Measurements from ENCODE around the gene CCR8. TPM values are rescaled to one million over a fixed set of nuclear protein-coding genes. Genes with fewer than 3 reads are reported as not detected.

The CCR8 gene
- total RNA-seq, 1 experiment from 2014 or later = not detected

DNA sequence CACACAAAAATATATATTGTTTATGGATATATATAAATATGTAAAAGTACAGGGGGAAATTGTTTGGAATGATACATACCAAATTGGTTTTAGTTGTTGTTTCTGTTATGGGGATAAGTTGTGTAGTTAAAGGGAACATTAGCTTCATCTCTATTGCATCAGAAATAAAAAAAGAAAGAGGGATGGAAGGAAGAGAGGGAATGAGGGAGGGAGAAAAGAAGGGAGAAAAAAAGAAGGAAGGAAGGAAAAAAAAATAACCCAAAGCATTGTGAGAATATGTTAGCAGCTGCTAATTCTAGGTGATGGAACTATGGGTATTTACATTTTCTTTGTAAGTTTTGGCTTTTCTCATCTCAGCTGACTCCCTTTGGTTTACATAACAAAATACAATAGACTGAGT is 1.3 kb downstream of the CCR8 start:
- H3K27me3 Mint-ChIP-seq (ENCODE audit: insufficient read depth, unreplicated experiment) = no peaks in the 10 kb centered on the region
- H3K9me3 Mint-ChIP-seq (ENCODE audit: unreplicated experiment) = no peaks in the 10 kb centered on the region
- TF ChIP-seq, protein P1, sequence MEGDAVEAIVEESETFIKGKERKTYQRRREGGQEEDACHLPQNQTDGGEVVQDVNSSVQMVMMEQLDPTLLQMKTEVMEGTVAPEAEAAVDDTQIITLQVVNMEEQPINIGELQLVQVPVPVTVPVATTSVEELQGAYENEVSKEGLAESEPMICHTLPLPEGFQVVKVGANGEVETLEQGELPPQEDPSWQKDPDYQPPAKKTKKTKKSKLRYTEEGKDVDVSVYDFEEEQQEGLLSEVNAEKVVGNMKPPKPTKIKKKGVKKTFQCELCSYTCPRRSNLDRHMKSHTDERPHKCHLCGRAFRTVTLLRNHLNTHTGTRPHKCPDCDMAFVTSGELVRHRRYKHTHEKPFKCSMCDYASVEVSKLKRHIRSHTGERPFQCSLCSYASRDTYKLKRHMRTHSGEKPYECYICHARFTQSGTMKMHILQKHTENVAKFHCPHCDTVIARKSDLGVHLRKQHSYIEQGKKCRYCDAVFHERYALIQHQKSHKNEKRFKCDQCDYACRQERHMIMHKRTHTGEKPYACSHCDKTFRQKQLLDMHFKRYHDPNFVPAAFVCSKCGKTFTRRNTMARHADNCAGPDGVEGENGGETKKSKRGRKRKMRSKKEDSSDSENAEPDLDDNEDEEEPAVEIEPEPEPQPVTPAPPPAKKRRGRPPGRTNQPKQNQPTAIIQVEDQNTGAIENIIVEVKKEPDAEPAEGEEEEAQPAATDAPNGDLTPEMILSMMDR (IDR thresholded peaks at IDR 0.05; ENCODE audit: unreplicated experiment) = no peak
- ChIA-PET POLR2A (no interaction called here), CTCF (interaction anchor here (0.6 to 1.0 kb wide), 2 partner anchors 39 to 57 kb away, joined by 4 read pairs; no protein-coding TSS in a partner anchor)
- no peak for DNase-seq (ENCODE audit: unreplicated experiment)
- intact Hi-C loops (cut with micrococcal nuclease) = no loop called here
- no TSS peak for BruUV-seq (replicated peaks)
- H3K27ac Mint-ChIP-seq (ENCODE audit: low read depth, unreplicated experiment) = no peak overlapping the region
- H3K4me3 Mint-ChIP-seq (ENCODE audit: unreplicated experiment) = no peak overlapping the region
- no peaks in the 10 kb centered on the region for H3K36me3 Mint-ChIP-seq (ENCODE audit: insufficient read depth, unreplicated experiment)
- no peaks in the 10 kb centered on the region for H3K4me1 Mint-ChIP-seq (ENCODE audit: insufficient read depth, unreplicated experiment)

DNA sequence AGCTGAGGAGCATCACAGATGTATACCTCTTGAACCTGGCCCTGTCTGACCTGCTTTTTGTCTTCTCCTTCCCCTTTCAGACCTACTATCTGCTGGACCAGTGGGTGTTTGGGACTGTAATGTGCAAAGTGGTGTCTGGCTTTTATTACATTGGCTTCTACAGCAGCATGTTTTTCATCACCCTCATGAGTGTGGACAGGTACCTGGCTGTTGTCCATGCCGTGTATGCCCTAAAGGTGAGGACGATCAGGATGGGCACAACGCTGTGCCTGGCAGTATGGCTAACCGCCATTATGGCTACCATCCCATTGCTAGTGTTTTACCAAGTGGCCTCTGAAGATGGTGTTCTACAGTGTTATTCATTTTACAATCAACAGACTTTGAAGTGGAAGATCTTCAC is 3.0 kb downstream of the CCR8 start:
- Mint-ChIP-seq H3K9me3 (ENCODE audit: unreplicated experiment) (no peaks in the 10 kb centered on the region), H3K36me3 (ENCODE audit: insufficient read depth, unreplicated experiment) (no peaks in the 10 kb centered on the region), H3K27ac (ENCODE audit: low read depth, unreplicated experiment) (no peak overlapping the region), H3K4me1 (ENCODE audit: insufficient read depth, unreplicated experiment) (no peaks in the 10 kb centered on the region), H3K27me3 (ENCODE audit: insufficient read depth, unreplicated experiment) (no peaks in the 10 kb centered on the region), H3K4me3 (ENCODE audit: unreplicated experiment) (no peak overlapping the region)
- CTCF ChIA-PET = no interaction called here
- TF ChIP-seq, protein P1 (IDR thresholded peaks at IDR 0.05; ENCODE audit: unreplicated experiment) = no peak
- intact Hi-C loops (cut with micrococcal nuclease) = no loop called here
- no peak for DNase-seq (ENCODE audit: unreplicated experiment)
- POLR2A ChIA-PET = no interaction called here
- no TSS peak for BruUV-seq (replicated peaks)

DNA sequence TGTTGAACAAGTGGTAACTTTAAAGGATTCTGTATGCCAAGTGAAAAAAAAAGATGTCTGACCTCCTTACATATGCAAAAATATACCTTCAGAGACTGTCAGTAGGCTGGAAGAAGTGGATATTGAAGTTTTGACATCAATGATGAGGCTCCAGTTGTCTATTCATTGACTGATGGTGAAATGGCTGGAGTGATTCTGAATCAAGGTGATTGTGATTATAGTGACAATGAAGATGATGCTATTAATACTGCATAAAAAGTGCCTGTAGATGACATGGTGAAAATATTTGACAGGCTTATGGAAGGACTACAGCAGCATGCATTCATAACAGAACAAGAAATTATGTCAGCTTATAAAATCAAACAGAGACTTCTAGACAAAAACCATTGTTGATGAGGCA is 4.1 kb downstream of the CCR8 start:
- no TSS peak for BruUV-seq (replicated peaks)
- ChIA-PET POLR2A (no interaction called here), CTCF (no interaction called here)
- no peak overlapping the region for H3K4me3 Mint-ChIP-seq (ENCODE audit: unreplicated experiment)
- H3K27ac Mint-ChIP-seq (ENCODE audit: low read depth, unreplicated experiment) = no peak overlapping the region
- TF ChIP-seq, protein P1 (IDR thresholded peaks at IDR 0.05; ENCODE audit: unreplicated experiment) = no peak
- no peak for DNase-seq (ENCODE audit: unreplicated experiment)
- intact Hi-C loops (cut with micrococcal nuclease) = no loop called here
- H3K36me3 Mint-ChIP-seq (ENCODE audit: insufficient read depth, unreplicated experiment) = no peaks in the 10 kb centered on the region
- no peaks in the 10 kb centered on the region for H3K27me3 Mint-ChIP-seq (ENCODE audit: insufficient read depth, unreplicated experiment)
- no peaks in the 10 kb centered on the region for H3K4me1 Mint-ChIP-seq (ENCODE audit: insufficient read depth, unreplicated experiment)
- no peaks in the 10 kb centered on the region for H3K9me3 Mint-ChIP-seq (ENCODE audit: unreplicated experiment)

DNA sequence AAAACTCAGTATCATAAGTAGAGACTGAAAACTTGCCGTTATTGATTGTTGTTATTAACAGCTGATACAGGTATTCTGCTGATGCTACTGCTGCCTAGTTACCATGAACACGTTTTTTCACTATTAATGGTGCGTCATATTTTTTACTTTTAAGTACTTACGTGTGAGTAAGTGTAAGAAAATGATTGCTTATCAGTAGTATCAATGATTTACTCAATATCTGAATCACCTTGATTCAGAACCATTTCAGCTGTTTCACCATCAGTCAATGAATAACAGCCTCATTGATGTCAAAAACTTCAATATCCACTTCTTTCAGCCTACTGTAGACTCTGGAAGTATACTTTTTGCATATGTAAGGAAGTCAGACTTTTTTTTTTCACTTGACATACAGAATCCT is 4.7 kb downstream of the CCR8 start:
- no TSS peak for BruUV-seq (replicated peaks)
- TF ChIP-seq, protein P1 (IDR thresholded peaks at IDR 0.05; ENCODE audit: unreplicated experiment) = no peak
- ChIA-PET POLR2A (no interaction called here), CTCF (no interaction called here)
- Mint-ChIP-seq H3K27me3 (ENCODE audit: insufficient read depth, unreplicated experiment) (no peaks in the 10 kb centered on the region), H3K27ac (ENCODE audit: low read depth, unreplicated experiment) (no peak overlapping the region), H3K36me3 (ENCODE audit: insufficient read depth, unreplicated experiment) (no peaks in the 10 kb centered on the region), H3K4me3 (ENCODE audit: unreplicated experiment) (no peak overlapping the region), H3K9me3 (ENCODE audit: unreplicated experiment) (no peaks in the 10 kb centered on the region), H3K4me1 (ENCODE audit: insufficient read depth, unreplicated experiment) (no peaks in the 10 kb centered on the region)
- no peak for DNase-seq (ENCODE audit: unreplicated experiment)
- intact Hi-C loops (cut with micrococcal nuclease) = no loop called here

All from MCF 10A (cell line).